Epithelial cell of umbilical artery (primary cell): Measurements from ENCODE around the gene GRN. TPM values are rescaled to one million over a fixed set of nuclear protein-coding genes. Genes with fewer than 3 reads are reported as not detected.

Experiments
- total RNA-seq: library from RNA; depleted of rRNA; stranded (reverse); fragments of >200 nt; gene quantifications from 2 replicates; pipeline ENCODE4 v1.2.3, GENCODE V29; 2014

GRN gene
- total RNA-seq: 148 and 276 TPM in 2 replicates

GRCh38 chr17:44344939-44345453 is at the start of gene GRN:
Gene GRN (plus strand): TSS chr17:44345302. CDS start chr17:44349165, 3,863 bp downstream.

GRCh38 chr17:44308320-44308818 is 36.7 kb upstream of the GRN start, which contains the start of gene RUNDC3A:
Gene RUNDC3A (plus strand): TSS chr17:44308601. CDS start chr17:44308833, 232 bp downstream.

GRCh38 chr17:44324571-44325275 is 20.4 kb upstream of the GRN start, which contains the start of gene SLC25A39:
Gene SLC25A39 (minus strand): TSS chr17:44324823. CDS start chr17:44323562, 1,261 bp downstream.

GRCh38 chr17:44363613-44364159 is 18.6 kb downstream of the GRN start, which contains the start of gene FAM171A2:
Gene FAM171A2 (minus strand): TSS chr17:44363853. CDS start chr17:44363714, 139 bp downstream.

GRCh38 chr17:44389281-44389680 is 44.2 kb downstream of the GRN start, which contains the start of gene ITGA2B:
Gene ITGA2B (minus strand): TSS chr17:44389649. CDS start chr17:44389473, 176 bp downstream.

Other genes starting within 250 kb of the GRN start
- gene HDAC5, start 221.7 kb upstream of the GRN start, total RNA-seq: 18.5 and 20.7 TPM in 2 replicates
- 1.6 and 1.7 TPM in 2 replicates for gene HROB, start 203.4 kb upstream of the GRN start, total RNA-seq
- not detected in 2 replicates for gene ASB16, start 174.6 kb upstream of the GRN start, total RNA-seq
- gene TMUB2, start 158.3 kb upstream of the GRN start, total RNA-seq: 19.5 and 21.1 TPM in 2 replicates
- gene ATXN7L3, start 145.4 kb upstream of the GRN start, total RNA-seq: 38.3 and 49.5 TPM in 2 replicates
- gene UBTF, start 125.6 kb upstream of the GRN start, total RNA-seq: 35.1 and 45.3 TPM in 2 replicates
- not detected in 2 replicates for gene SLC4A1, start 77.2 kb upstream of the GRN start, total RNA-seq
- gene RUNDC3A, start 36.7 kb upstream of the GRN start, total RNA-seq: 0.32 TPM in 1 of 2 replicates, not detected in the other
- 57.3 and 66.3 TPM in 2 replicates for gene SLC25A39, start 20.5 kb upstream of the GRN start, total RNA-seq
- 7.0 and 10.4 TPM in 2 replicates for gene FAM171A2, start 18.6 kb downstream of the GRN start, total RNA-seq
- under 0.01 and 0.46 TPM in 2 replicates for gene ITGA2B, start 44.3 kb downstream of the GRN start, total RNA-seq
- gene GPATCH8, start 158.1 kb downstream of the GRN start, total RNA-seq: 12.7 and 19.0 TPM in 2 replicates
- gene FZD2, start 212.2 kb downstream of the GRN start, total RNA-seq: 1.4 and 2.6 TPM in 2 replicates